ENCODE measurements around the gene CITED4. TPM values are rescaled to one million over a fixed set of nuclear protein-coding genes. Genes with fewer than 3 reads are reported as not detected.

Gene CITED4
- total and polyA plus RNA-seq, 9 of the 15 experiments (the other 6 are each of a cell fraction or from before 2014, with no cell fraction given): 0.11 to 1.2 (median 0.17) TPM; not detected in 2

GRCh38 chr1:40840526-40841323, 21.4 kb downstream of the CITED4 start (continued):
- no peak for TF ChIP-seq CREB5 (CRISPR knock-in tag; IDR thresholded peaks at IDR 0.05)
- TF ChIP-seq SMAD2 (IDR thresholded peaks at IDR 0.05; ENCODE audit: low read depth, low read length): no peak
- TF ChIP-seq HNRNPL (IDR thresholded peaks at IDR 0.05; ENCODE audit: low read depth, low read length): no peak
- no peak for TF ChIP-seq TAF1 (IDR thresholded peaks at IDR 0.05; ENCODE audit: control insufficient read depth, extremely low read depth, insufficient read depth, low read length, severe bottlenecking)
- TF ChIP-seq ZNF507 (tag; conservative IDR thresholded peaks at IDR 0.05): no peak
- TF ChIP-seq MTA1 (IDR thresholded peaks at IDR 0.05; ENCODE audit: borderline replicate concordance): no peak; the same call in 1 of the 2 replicates
- no peak for TF ChIP-seq U2AF1 (optimal IDR thresholded peaks at IDR 0.05; ENCODE audit: low read depth, low read length)
- no peak for TF ChIP-seq NR4A1 (CRISPR knock-in tag; IDR thresholded peaks at IDR 0.05)
- TF ChIP-seq NR4A1 (tag; IDR thresholded peaks at IDR 0.05): no peak
- TF ChIP-seq ZBTB40 (IDR thresholded peaks at IDR 0.05): no peak; the same call in 1 of the 2 replicates
- TF ChIP-seq ZBTB40 (CRISPR knock-in tag; IDR thresholded peaks at IDR 0.05): no peak
- TF ChIP-seq SMARCE1 (IDR thresholded peaks at IDR 0.05): peak; percentile 86
- no peak for TF ChIP-seq ZNF121 (CRISPR knock-in tag; conservative IDR thresholded peaks at IDR 0.05)
- no peak for TF ChIP-seq GTF2A2 (tag; IDR thresholded peaks at IDR 0.05)
- TF ChIP-seq RFX5 (IDR thresholded peaks at IDR 0.05; ENCODE audit: low read depth, low read length): no peak
- no peak for TF ChIP-seq CCAR2 (IDR thresholded peaks at IDR 0.05; ENCODE audit: low read depth, low read length)
- TF ChIP-seq SLC30A9 (CRISPR knock-in tag; IDR thresholded peaks at IDR 0.05): no peak

All from K562 (cell line).